ENCODE results near the gene CMIP.

DNA sequence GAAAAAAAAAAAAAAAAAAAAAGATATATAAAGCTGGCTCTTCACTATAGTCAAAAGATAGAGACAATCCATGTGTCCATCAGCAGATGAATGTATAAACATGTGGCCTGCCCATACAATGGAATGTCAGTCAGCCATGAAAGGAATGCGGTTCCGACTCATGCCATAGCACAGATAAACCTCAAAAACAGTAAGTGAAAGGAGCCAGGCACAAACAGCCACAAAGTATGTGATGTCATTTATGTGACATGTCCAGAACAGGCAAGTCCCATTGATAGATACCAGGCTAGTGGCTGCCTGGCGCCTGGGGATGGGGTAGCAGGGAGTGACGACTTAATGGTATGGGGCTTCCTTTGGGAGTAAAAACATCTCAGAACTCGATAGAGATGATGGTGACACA is 155.7 kb downstream of the CMIP start:
- TF ChIP-seq, protein P1, sequence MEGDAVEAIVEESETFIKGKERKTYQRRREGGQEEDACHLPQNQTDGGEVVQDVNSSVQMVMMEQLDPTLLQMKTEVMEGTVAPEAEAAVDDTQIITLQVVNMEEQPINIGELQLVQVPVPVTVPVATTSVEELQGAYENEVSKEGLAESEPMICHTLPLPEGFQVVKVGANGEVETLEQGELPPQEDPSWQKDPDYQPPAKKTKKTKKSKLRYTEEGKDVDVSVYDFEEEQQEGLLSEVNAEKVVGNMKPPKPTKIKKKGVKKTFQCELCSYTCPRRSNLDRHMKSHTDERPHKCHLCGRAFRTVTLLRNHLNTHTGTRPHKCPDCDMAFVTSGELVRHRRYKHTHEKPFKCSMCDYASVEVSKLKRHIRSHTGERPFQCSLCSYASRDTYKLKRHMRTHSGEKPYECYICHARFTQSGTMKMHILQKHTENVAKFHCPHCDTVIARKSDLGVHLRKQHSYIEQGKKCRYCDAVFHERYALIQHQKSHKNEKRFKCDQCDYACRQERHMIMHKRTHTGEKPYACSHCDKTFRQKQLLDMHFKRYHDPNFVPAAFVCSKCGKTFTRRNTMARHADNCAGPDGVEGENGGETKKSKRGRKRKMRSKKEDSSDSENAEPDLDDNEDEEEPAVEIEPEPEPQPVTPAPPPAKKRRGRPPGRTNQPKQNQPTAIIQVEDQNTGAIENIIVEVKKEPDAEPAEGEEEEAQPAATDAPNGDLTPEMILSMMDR (IDR thresholded peaks at IDR 0.05; ENCODE audit: poor library complexity, severe bottlenecking) = no peak
- TF ChIP-seq EP300 (conservative IDR thresholded peaks at IDR 0.05; ENCODE audit: poor library complexity, severe bottlenecking) (no peak), EZH2 (IDR thresholded peaks at IDR 0.05; ENCODE audit: borderline replicate concordance, insufficient read depth, low read length, poor library complexity, severe bottlenecking) (no peak), TAF1 (IDR thresholded peaks at IDR 0.05; ENCODE audit: low read depth) (no peak), MXI1 (conservative IDR thresholded peaks at IDR 0.05; ENCODE audit: poor library complexity, severe bottlenecking) (no peak), SMC3 (conservative IDR thresholded peaks at IDR 0.05; ENCODE audit: poor library complexity) (no peak), POLR2AphosphoS5 (IDR thresholded peaks at IDR 0.05) (no peak)
- TF ChIP-seq, protein P2, sequence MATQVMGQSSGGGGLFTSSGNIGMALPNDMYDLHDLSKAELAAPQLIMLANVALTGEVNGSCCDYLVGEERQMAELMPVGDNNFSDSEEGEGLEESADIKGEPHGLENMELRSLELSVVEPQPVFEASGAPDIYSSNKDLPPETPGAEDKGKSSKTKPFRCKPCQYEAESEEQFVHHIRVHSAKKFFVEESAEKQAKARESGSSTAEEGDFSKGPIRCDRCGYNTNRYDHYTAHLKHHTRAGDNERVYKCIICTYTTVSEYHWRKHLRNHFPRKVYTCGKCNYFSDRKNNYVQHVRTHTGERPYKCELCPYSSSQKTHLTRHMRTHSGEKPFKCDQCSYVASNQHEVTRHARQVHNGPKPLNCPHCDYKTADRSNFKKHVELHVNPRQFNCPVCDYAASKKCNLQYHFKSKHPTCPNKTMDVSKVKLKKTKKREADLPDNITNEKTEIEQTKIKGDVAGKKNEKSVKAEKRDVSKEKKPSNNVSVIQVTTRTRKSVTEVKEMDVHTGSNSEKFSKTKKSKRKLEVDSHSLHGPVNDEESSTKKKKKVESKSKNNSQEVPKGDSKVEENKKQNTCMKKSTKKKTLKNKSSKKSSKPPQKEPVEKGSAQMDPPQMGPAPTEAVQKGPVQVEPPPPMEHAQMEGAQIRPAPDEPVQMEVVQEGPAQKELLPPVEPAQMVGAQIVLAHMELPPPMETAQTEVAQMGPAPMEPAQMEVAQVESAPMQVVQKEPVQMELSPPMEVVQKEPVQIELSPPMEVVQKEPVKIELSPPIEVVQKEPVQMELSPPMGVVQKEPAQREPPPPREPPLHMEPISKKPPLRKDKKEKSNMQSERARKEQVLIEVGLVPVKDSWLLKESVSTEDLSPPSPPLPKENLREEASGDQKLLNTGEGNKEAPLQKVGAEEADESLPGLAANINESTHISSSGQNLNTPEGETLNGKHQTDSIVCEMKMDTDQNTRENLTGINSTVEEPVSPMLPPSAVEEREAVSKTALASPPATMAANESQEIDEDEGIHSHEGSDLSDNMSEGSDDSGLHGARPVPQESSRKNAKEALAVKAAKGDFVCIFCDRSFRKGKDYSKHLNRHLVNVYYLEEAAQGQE (IDR thresholded peaks at IDR 0.05; ENCODE audit: borderline replicate concordance) = no peak
